Suppressor macrophage (primary cell): ENCODE measurements around the gene DUSP7.

Experiments used
- DNase-seq, 4 experiments: peaks; one replicate each; pipeline ENCODE4 v3.0.0-alpha.2; 2020 to 2022

Gene DUSP7

GRCh38 chr3:52028572-52028971, 27.8 kb downstream of the DUSP7 start:
- no peak for DNase-seq

DNA sequence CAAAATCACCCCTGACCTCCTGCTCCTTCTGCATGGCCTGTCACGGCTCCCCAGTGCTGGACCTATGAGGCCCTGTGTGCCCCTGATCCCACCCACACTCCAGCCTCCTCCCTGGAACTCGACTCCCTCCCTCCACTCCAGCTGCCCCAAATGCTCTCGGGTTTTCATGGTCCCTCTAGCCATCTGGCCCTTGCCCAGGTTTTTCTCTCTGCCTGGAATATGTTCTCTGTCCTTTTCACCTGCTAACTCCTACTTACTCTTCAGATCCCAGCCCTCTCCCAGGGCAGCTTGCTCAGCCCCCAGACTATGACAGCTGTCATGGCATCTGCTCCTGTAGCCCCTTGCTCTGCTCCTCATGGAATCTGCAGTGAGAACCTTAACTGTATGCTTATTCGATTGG, 30.3 kb downstream of the DUSP7 start:
- no peak for DNase-seq

GRCh38 chr3:52025453-52025852, 30.9 kb downstream of the DUSP7 start:
- no peak for DNase-seq

GRCh38 chr3:52024765-52025452, 31.5 kb downstream of the DUSP7 start:
- no peak for DNase-seq

- no peak for DNase-seq
Observed at GRCh38 chr3:52023860-52024764, 32.3 kb downstream of the DUSP7 start.

DNA sequence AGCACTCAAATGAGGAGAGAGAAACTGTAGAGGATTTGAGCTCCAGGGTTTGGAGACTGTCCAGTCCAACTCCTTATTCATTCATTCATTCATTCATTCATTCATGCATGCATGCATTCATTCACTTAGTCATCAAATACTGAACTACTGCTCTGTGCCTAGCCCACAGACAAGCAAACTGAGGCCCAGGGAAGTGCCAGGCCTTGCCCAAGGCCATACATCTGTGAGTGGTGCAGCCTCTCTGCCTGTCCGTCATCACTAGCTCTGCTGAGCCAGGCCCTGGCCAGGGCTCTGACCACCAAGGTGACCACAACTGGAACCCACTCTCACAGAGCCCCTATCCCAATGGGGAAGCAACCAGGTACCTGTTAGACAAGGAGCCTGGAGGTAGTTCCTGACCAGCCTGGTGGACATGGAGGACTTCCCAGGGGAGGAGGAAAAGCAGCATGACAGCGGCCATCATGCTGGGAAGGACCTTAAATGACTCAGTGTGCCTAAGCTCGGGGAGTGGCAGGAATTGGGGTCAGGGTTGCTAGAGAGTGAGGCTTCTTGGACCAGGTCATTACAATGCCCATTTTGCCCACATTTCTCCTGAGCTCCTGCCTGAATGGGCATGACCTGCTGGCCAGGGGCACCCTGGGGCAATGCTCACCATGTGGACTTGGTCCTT, 33.1 kb downstream of the DUSP7 start:
- DNase-seq, result no peak

- no peak for DNase-seq
Observed at GRCh38 chr3:52022323-52023100, 33.9 kb downstream of the DUSP7 start.

DNA sequence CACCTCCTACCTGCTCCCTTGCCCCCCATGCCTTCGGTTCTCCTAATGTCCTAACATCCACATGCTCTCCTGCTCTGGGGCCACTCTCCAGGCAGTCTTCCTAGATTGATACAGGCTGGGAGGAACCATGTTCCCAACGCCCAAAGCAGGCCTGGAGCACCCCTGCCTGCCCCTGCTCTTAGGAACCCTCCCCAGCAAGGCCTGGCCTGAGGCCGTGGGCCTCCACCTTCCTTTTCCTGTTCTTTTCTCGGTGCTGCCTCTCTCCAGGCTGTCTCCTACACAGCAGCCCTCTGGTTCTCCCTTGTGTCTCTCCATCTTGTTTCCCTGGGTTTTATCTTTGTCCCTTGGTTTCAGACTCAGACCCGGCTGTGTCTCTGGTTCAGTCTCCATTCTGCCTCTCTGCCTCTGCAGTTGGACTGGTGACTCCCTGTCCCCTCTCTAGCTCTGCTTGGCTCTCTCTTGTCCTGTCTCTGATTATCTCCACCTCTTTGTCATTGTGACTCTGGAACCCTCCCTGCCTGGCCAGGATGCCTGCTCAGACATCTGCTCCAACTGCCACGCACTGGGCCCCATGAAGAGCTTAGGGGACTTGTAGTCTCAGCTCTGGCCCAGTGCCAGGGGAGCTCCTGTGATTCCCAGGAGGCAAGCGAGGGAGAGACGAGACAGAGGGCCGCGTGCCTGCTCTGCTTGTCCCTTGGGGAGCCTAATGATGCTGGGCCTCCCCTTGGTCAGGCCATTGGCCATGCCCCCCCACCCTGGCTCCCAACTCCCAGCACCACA, 34.7 kb downstream of the DUSP7 start:
- DNase-seq, result no peak

GRCh38 chr3:52020796-52021195, 35.6 kb downstream of the DUSP7 start:
- no peak for DNase-seq

- peak in 2 of 4 experiments; percentile 19 to 37 for DNase-seq
Observed at GRCh38 chr3:52019352-52020080, 36.9 kb downstream of the DUSP7 start.

- DNase-seq, result no peak
Observed at GRCh38 chr3:52018319-52019000, 37.9 kb downstream of the DUSP7 start.

DNA sequence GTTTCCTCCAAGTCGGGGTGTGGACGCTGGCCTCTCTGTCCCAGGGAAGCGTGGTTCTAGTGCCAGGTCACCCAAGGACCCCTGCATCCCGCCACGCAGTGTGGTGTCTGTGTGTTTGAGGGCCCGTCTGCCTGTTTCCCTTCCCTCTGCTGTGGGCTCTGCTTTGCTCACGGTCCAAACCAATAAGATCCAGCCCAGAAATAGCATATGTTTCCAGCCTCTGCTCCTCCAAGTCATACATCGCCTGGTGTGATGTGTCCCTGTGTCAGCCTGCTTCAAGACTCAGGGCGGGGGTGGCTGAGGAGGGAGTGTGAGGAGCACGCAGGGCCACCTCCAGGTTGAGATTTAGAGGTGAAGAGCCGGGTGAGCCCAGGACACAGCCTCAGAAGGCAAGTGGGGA, 38.8 kb downstream of the DUSP7 start:
- DNase-seq, result no peak

- DNase-seq, result no peak
Observed at GRCh38 chr3:52015438-52016228, 40.7 kb downstream of the DUSP7 start.

DNA sequence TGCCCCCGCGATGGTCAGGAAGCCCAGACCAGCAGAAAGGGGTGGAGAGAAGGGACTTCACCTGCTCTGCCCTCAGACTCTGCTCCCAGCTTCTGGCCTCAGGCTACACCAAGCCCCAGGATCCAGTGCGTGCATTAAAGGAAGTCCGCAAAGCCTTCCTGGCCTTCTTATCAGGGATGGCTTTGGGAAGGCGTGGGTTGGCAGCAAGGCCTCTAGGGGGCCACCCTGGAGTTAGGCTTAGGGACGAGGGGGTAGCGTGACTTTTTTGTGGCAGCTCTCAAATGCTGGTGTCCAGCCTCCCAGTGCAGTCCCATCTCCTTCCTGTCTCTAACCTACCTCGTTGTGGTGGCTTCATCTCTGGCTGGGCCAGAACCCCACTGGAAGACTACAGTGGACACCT, 41.8 kb downstream of the DUSP7 start:
- DNase-seq, result peak in 3 of 4 experiments; percentile 26 to 44 (median 40)

DNA sequence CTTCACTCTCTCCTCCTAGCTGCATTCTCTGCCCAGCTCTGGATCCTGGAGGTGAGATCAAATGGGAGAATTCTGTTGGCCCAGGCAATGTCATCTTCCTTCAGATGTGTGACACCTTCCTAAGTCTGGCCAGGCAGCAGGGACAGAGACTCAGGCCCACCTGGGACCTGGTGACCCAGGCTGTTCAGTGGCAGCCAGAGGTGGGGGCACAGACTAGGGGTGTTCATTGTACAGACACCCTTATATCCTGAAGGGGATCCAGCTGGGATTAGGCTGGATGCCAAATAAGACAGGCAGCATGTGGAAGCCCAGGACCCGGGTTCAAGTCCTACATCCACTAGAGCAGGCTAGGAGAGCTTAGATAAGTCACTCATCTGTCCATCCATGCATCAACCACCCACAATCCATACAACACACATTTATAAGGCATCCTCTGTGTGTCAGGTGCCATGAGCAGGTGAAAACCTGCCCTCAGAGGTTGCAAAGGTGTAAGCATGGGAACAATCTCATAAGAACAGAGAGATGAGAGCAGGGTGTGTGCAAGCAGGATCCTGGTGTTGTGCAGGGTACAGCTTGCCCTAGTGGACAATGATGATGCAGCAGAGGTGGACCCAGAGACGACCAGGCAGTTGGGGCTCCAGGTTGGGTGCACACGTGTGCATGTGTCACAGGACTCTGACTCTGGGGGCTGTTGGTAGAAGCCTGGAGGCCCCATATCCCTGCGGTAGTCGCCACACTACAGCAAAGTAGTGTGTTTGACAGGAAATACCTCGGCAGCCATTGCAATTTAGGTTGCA, 42.4 kb downstream of the DUSP7 start:
- no peak for DNase-seq

DNA sequence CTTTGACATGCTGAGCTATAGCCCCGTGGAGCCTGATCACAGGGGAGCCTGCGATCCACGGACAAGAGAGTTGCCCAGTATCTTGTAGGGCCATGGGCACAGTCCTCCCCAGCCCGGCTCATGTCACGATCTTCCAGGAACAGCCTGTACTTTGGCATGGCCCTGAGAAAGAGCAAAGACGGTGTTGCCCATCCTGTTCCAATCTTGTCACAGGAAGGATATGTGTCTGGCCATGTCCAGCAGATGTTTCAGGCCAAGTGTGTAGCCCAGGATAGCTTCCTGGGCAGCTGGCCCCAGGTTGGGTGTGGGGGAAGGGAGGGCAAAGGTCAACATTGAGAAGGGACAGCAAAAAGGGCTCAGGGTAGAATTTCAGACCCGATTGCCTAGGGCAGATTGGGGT, 43.7 kb downstream of the DUSP7 start:
- no peak for DNase-seq

GRCh38 chr3:52010431-52010830, 45.9 kb downstream of the DUSP7 start:
- no peak for DNase-seq

DNA sequence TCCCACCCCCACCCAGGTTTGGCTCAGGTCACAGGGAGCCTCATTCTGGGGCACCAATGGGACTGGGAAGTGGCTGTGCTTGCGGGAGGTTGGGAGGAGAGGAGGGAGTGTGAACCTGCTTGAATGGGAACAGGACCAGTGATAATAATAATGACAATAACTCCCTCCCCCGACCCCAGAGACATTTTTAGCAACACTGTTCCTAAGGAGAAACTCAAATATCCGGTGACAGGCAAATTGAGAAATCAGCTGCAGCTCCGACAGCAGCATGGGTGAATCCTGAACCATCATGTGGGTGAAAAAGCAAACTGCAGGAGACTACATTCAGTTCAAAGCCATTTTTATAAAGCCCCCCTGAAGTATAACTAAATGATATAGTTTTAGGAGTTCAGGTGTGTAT, 49.1 kb downstream of the DUSP7 start:
- DNase-seq, result peak in 1 of 4 experiments; percentile 16

- DNase-seq, result no peak
Observed at GRCh38 chr3:52006820-52007133, 49.6 kb downstream of the DUSP7 start.
